WTC11 (cell line): ENCODE results near the gene MCCC2. TPM values are rescaled to one million over a fixed set of nuclear protein-coding genes. Genes with fewer than 3 reads are reported as not detected.

Experiments
- ATAC-seq: fragments of 200-7000 bp; cut with Tn5 transposase; 2 replicates; pipeline ENCODE4 v1.10.0; 2021; ENCODE audit warnings: mild to moderate bottlenecking, moderate library complexity
- CTCF ChIA-PET: fragments of 300-600 bp; sonication (Branson Sonifier 250); formaldehyde crosslinking; loops from one replicate; lab custom pipeline; 2021; ENCODE audit warnings: antibody characterized with exemption; lab: Charles Lee
- POLR2A ChIA-PET: fragments of 350-600 bp; sonication (Branson Sonifier 250); formaldehyde crosslinking; loops from one replicate; lab custom pipeline; 2021; ENCODE audit warnings: antibody characterized with exemption; lab: Charles Lee
- DNase-seq: peaks from one replicate; pipeline ENCODE4 v3.0.0; 2021; ENCODE audit warnings: low spot score
- H3K27ac Mint-ChIP-seq: 2 replicates; pipeline ENCODE4 v1.8.0; 2021; ENCODE audit warnings: mixed read lengths
- H3K27me3 Mint-ChIP-seq: 2 replicates; pipeline ENCODE4 v1.8.0; 2021; ENCODE audit warnings: low read depth, mild to moderate bottlenecking, moderate library complexity, mixed read lengths
- H3K36me3 Mint-ChIP-seq: 2 replicates; pipeline ENCODE4 v1.8.0; 2021; ENCODE audit warnings: mixed read lengths
- H3K4me1 Mint-ChIP-seq: 2 replicates; pipeline ENCODE4 v1.8.0; 2022; ENCODE audit warnings: mixed read lengths
- H3K4me3 Mint-ChIP-seq: 2 replicates; pipeline ENCODE4 v1.8.0; 2021; ENCODE audit warnings: mild to moderate bottlenecking, moderate library complexity, mixed read lengths
- H3K9me3 Mint-ChIP-seq: 2 replicates; pipeline ENCODE4 v1.8.0; 2021; ENCODE audit warnings: mixed read lengths
- AFF4 ChIP-seq: sonication (generic); formaldehyde crosslinking; IDR thresholded peaks from 2 replicates; pipeline ENCODE4 v1.8.1; 2023; ENCODE audit warnings: mild to moderate bottlenecking, missing genetic modification reagents, borderline replicate concordance
- CREM ChIP-seq: sonication (generic); formaldehyde crosslinking; IDR thresholded peaks from 2 replicates; pipeline ENCODE4 v1.8.1; 2022; ENCODE audit warnings: mild to moderate bottlenecking, missing genetic modification reagents, moderate library complexity
- EMX1 ChIP-seq: fragments of 250-450 bp; sonication (Bioruptor Pico); IDR thresholded peaks from 2 replicates; pipeline ENCODE4 v1.8.0; 2021; ENCODE audit warnings: mild to moderate bottlenecking
- ESRRA ChIP-seq: sonication (generic); formaldehyde crosslinking; IDR thresholded peaks from 2 replicates; pipeline ENCODE4 v1.8.1; 2022; ENCODE audit warnings: mild to moderate bottlenecking, missing genetic modification reagents, borderline replicate concordance
- GABPB1 ChIP-seq: sonication (generic); formaldehyde crosslinking; IDR thresholded peaks from 2 replicates; pipeline ENCODE4 v1.8.1; 2023; ENCODE audit warnings: mild to moderate bottlenecking, missing genetic modification reagents
- GTF2I ChIP-seq: fragments of 250-450 bp; sonication (Bioruptor Pico); conservative IDR thresholded peaks from 2 replicates; pipeline ENCODE4 v1.4.0; 2021; ENCODE audit warnings: mild to moderate bottlenecking
- HMGA2 ChIP-seq: fragments of 250-450 bp; sonication (Bioruptor Pico); IDR thresholded peaks from 2 replicates; pipeline ENCODE4 v1.4.0; 2021; ENCODE audit warnings: mild to moderate bottlenecking, moderate library complexity
- MAX ChIP-seq: sonication (generic); formaldehyde crosslinking; IDR thresholded peaks from 2 replicates; pipeline ENCODE4 v1.8.0; 2022; ENCODE audit warnings: mild to moderate bottlenecking, missing genetic modification reagents
- MYBL2 ChIP-seq: sonication (generic); formaldehyde crosslinking; IDR thresholded peaks from 2 replicates; pipeline ENCODE4 v1.8.1; 2023; ENCODE audit warnings: mild to moderate bottlenecking, moderate library complexity, missing genetic modification reagents
- NFYB ChIP-seq: sonication (generic); formaldehyde crosslinking; conservative IDR thresholded peaks from 2 replicates; pipeline ENCODE4 v1.8.0; 2022; ENCODE audit warnings: low read depth, missing genetic modification reagents
- PREB ChIP-seq: sonication (generic); formaldehyde crosslinking; IDR thresholded peaks from 2 replicates; pipeline ENCODE4 v1.8.1; 2022; ENCODE audit warnings: mild to moderate bottlenecking, missing genetic modification reagents, moderate library complexity, borderline replicate concordance
- SP1 ChIP-seq: sonication (generic); formaldehyde crosslinking; conservative IDR thresholded peaks from 2 replicates; pipeline ENCODE4 v1.8.1; 2022; ENCODE audit warnings: missing genetic modification reagents
- STAT6 ChIP-seq: sonication (generic); formaldehyde crosslinking; conservative IDR thresholded peaks from 2 replicates; pipeline ENCODE4 v1.8.1; 2023; ENCODE audit warnings: mild to moderate bottlenecking, low read depth, missing genetic modification reagents, moderate library complexity
- ZNF232 ChIP-seq: sonication (generic); formaldehyde crosslinking; IDR thresholded peaks from 2 replicates; pipeline ENCODE4 v1.8.0; 2022; ENCODE audit warnings: mild to moderate bottlenecking, missing genetic modification reagents
- ZNF512 ChIP-seq: sonication (generic); formaldehyde crosslinking; IDR thresholded peaks from 2 replicates; pipeline ENCODE4 v1.8.1; 2022; ENCODE audit warnings: missing genetic modification reagents, borderline replicate concordance
- ZNF532 ChIP-seq: fragments of 250-450 bp; sonication (Bioruptor Pico); IDR thresholded peaks from 2 replicates; pipeline ENCODE4 v1.9.0; 2021; ENCODE audit warnings: mild to moderate bottlenecking, borderline replicate concordance
- total RNA-seq: library from RNA; stranded (reverse); gene quantifications from 3 replicates; pipeline ENCODE4 v1.2.3, GENCODE V29; 2021

The MCCC2 gene
- total RNA-seq, 1 experiment from 2014 or later: 65.0 TPM

GRCh38 chr5:71651579-71651978, 64.4 kb downstream of the MCCC2 start (continued):
- TF ChIP-seq ZNF532 (CRISPR knock-in tag) (no peak), CREM (no peak)

- ChIA-PET CTCF (interaction anchor here (1.3 kb wide), 1 partner anchor 51 kb away, joined by 4 read pairs; no protein-coding TSS in a partner anchor), POLR2A (no interaction called here)
- TF ChIP-seq SP1 (CRISPR knock-in tag) (no peak), MYBL2 (CRISPR knock-in tag) (no peak), PREB (CRISPR knock-in tag) (no peak), NFYB (CRISPR knock-in tag) (no peak), EMX1 (no peak), GABPB1 (CRISPR knock-in tag) (no peak), ZNF232 (CRISPR knock-in tag) (no peak), HMGA2 (CRISPR knock-in tag) (no peak), GTF2I (CRISPR knock-in tag) (no peak), ESRRA (CRISPR knock-in tag) (no peak), ZNF512 (no peak), MAX (CRISPR knock-in tag) (no peak), AFF4 (CRISPR knock-in tag) (no peak), STAT6 (CRISPR knock-in tag) (no peak)
- H3K27ac Mint-ChIP-seq: no peak overlapping the region
- peaks cover 6% of the 10 kb centered on the region; the same call in 1 of the 2 replicates for H3K4me1 Mint-ChIP-seq
- H3K27me3 Mint-ChIP-seq: no peaks in the 10 kb centered on the region
- DNase-seq: no peak
- no peak for ATAC-seq
- peaks cover 51% of the 10 kb centered on the region for H3K36me3 Mint-ChIP-seq
- H3K9me3 Mint-ChIP-seq: no peaks in the 10 kb centered on the region
- H3K4me3 Mint-ChIP-seq: no peak overlapping the region
Measured at GRCh38 chr5:71652349-71652748, 65.2 kb downstream of the MCCC2 start.
